ENCODE results near the gene KNCN. TPM values are rescaled to one million over a fixed set of nuclear protein-coding genes. Genes with fewer than 3 reads are reported as not detected.

KNCN gene
- total RNA-seq, 1 experiment from 2014 or later: not detected

DNA sequence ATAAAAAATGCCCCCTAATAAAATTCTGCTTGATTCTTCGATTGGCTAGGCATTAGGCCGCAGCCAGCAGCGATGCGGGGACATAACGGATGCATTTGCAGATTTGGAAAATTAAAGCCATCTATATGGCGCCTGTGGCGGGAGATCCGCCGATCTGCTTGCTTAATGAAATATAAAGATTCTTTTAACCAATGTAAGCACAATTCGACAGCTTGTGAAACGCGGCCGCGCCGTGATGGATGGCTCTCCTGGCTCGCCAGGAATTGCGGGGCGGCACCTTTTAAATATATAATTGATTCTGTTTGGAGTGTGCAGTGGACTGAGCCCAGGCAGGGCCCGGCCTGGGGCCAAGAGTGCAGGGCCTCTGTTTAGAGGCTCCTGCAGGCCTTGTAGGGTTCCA is 53.8 kb downstream of the KNCN start:
- H4K5ac ChIP-seq (ENCODE audit: insufficient read length, low read depth, low read length): no peak overlapping the region
- H3K27me3 ChIP-seq (ENCODE audit: insufficient read depth, low read length): peaks cover 28% of the 10 kb centered on the region; the same call in 1 of the 2 replicates
- H3K4me2 ChIP-seq (ENCODE audit: insufficient read depth, insufficient read length, low read length): no peak overlapping the region

More for the DNA sequence above, 53.8 kb downstream of the KNCN start:
- Histone ChIP-seq H3K79me1 (ENCODE audit: insufficient read depth, low read depth, low read length, poor library complexity, severe bottlenecking) (no peaks in the 10 kb centered on the region), H2BK120ac (ENCODE audit: low read depth, low read length, poor library complexity, severe bottlenecking) (no peak overlapping the region), H3K14ac (ENCODE audit: insufficient read depth, low read length) (no peak overlapping the region), H3K4ac (ENCODE audit: low read depth, low read length) (no peak overlapping the region), H3K9me3 (ENCODE audit: control insufficient read depth, low read depth, low read length) (no peaks in the 10 kb centered on the region), H4K8ac (replicated peaks; ENCODE audit: insufficient read length, low read depth, low read length) (no peak overlapping the region), H4K20me1 (ENCODE audit: control insufficient read depth, insufficient read depth, insufficient read length) (no peaks in the 10 kb centered on the region), H2BK20ac (ENCODE audit: low read depth, low read length, poor library complexity, severe bottlenecking) (no peak overlapping the region), H3K79me2 (ENCODE audit: insufficient read depth, low read length) (no peaks in the 10 kb centered on the region), H2BK15ac (ENCODE audit: low read depth, low read length) (no peak overlapping the region), H3K27ac (ENCODE audit: insufficient read length, low read depth, low read length) (no peak overlapping the region), H2BK5ac (ENCODE audit: insufficient read length, low read length) (no peak overlapping the region), H3T11ph (ENCODE audit: low read length) (no peak overlapping the region), H3K56ac (ENCODE audit: insufficient read length, low read depth, low read length) (no peak overlapping the region), H2AFZ (ENCODE audit: low read length) (no peak overlapping the region), H4K91ac (ENCODE audit: insufficient read length, low read depth, low read length) (no peak overlapping the region), H3K23me2 (ENCODE audit: insufficient read length, low read depth, low read length, poor library complexity, severe bottlenecking) (no peaks in the 10 kb centered on the region), H2BK12ac (ENCODE audit: insufficient read length, low read depth, low read length) (no peak overlapping the region), H3K4me1 (ENCODE audit: insufficient read depth, low read length) (no peaks in the 10 kb centered on the region; the same call in 1 of the 2 replicates), H3K23ac (ENCODE audit: insufficient read length, low read depth, low read length) (no peak overlapping the region), H3K9ac (ENCODE audit: extremely low read depth, insufficient read length, low read length) (no peak overlapping the region), H2AK5ac (ENCODE audit: insufficient read length, low read length) (no peak overlapping the region), H3K18ac (ENCODE audit: insufficient read length, low read depth, low read length) (no peak overlapping the region)
- H3K4me1 Mint-ChIP-seq: peaks cover 18 to 34% of the 10 kb centered on the region in 2 experiments
- DNase-seq: no peak
- H3K27me3 Mint-ChIP-seq (ENCODE audit: low read depth): peaks cover 82% of the 10 kb centered on the region
- no peak overlapping the region for H3K27ac Mint-ChIP-seq
- WGBS (ENCODE audit: extremely low coverage, insufficient read length, low lambda C conversion rate): no CpG with 5 or more reads among the region's 19 CpGs
- H3K36me3 Mint-ChIP-seq (ENCODE audit: insufficient read depth in 1 of 3, low read depth in 3 of 3): no peaks in the 10 kb centered on the region
- TF ChIP-seq, protein P1, sequence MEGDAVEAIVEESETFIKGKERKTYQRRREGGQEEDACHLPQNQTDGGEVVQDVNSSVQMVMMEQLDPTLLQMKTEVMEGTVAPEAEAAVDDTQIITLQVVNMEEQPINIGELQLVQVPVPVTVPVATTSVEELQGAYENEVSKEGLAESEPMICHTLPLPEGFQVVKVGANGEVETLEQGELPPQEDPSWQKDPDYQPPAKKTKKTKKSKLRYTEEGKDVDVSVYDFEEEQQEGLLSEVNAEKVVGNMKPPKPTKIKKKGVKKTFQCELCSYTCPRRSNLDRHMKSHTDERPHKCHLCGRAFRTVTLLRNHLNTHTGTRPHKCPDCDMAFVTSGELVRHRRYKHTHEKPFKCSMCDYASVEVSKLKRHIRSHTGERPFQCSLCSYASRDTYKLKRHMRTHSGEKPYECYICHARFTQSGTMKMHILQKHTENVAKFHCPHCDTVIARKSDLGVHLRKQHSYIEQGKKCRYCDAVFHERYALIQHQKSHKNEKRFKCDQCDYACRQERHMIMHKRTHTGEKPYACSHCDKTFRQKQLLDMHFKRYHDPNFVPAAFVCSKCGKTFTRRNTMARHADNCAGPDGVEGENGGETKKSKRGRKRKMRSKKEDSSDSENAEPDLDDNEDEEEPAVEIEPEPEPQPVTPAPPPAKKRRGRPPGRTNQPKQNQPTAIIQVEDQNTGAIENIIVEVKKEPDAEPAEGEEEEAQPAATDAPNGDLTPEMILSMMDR (conservative IDR thresholded peaks at IDR 0.05): no peak
- no peak overlapping the region for H3K4me3 Mint-ChIP-seq
- no peaks in the 10 kb centered on the region; a peak in 1 of 5 replicates for H3K9me3 Mint-ChIP-seq
